Measurements from ENCODE around the gene S100A7. TPM values are rescaled to one million over a fixed set of nuclear protein-coding genes. Genes with fewer than 3 reads are reported as not detected.

The S100A7 gene
- total and polyA plus RNA-seq, 2 of the 8 experiments (the other 6 are each of a cell fraction or from before 2014, with no cell fraction given): not detected

GRCh38 chr1:153430561-153430960 is 29.9 kb downstream of the S100A7 start:
- H2BK120ac ChIP-seq (replicated peaks; ENCODE audit: low read depth, low read length): no peak overlapping the region
- DNase-seq (ENCODE audit: low read depth in 1 of 2, low spot score in 2 of 2) (peak in 1 of 2 experiments; percentile 40), FAIRE-seq (no peak)
- H4K5ac ChIP-seq (ENCODE audit: insufficient read length, low read depth, low read length): no peak overlapping the region
- no peak overlapping the region for H3K27ac ChIP-seq (ENCODE audit: low read depth, low read length)
- no peak overlapping the region for H3K4me3 ChIP-seq (ENCODE audit: extremely low read depth in 1 of 4, insufficient read depth in 2 of 4, low read depth in 3 of 4, low read length in 4 of 4)
- no peak overlapping the region for H4K91ac ChIP-seq (replicated peaks; ENCODE audit: insufficient read length, low read length)
- no peaks in the 10 kb centered on the region; a peak in 2 of 7 replicates for H3K4me1 ChIP-seq (replicated peaks in 1 of 4; ENCODE audit: control insufficient read depth in 3 of 4, insufficient read depth in 4 of 4, low read length in 3 of 4)
- H2BK12ac ChIP-seq (ENCODE audit: low read depth, low read length): no peak overlapping the region
- H3K36me3 ChIP-seq (ENCODE audit: control insufficient read depth in 2 of 4, insufficient read depth in 4 of 4, low read length in 3 of 4): no peaks in the 10 kb centered on the region
- H3K9me3 ChIP-seq (ENCODE audit: insufficient read depth in 2 of 2, low read depth in 1 of 2, low read length in 1 of 2): no peaks in the 10 kb centered on the region
- WGBS, 2 experiments (ENCODE audit: extremely low coverage in 1 of 2, insufficient coverage in 1 of 2, insufficient read length in 1 of 2, insufficient replicate concordance in 2 of 2, low coverage in 1 of 2, low lambda C conversion rate in 2 of 2, missing lambda C conversion rate in 1 of 2): 88% methylated on average over 3 of the region's 3 CpGs; no CpG with 5 or more reads in 1 of the 2 experiments
- H3K23me2 ChIP-seq (ENCODE audit: low read depth, low read length): no peaks in the 10 kb centered on the region; the same call in 1 of the 2 replicates
- no peak overlapping the region for H2BK5ac ChIP-seq (ENCODE audit: low read depth, low read length)
- peaks cover 0 to 7% of the 10 kb centered on the region in 2 experiments for H4K20me1 ChIP-seq (replicated peaks in 1 of 2; ENCODE audit: control insufficient read depth in 1 of 2, insufficient read depth in 2 of 2, low read length in 2 of 2)
- no peak overlapping the region for H2BK15ac ChIP-seq (ENCODE audit: low read length)
- CTCF ChIA-PET (ENCODE audit: partially characterized antibody): interaction anchor here (0.6 to 3.0 kb wide), 9 partner anchors 8 to 77 kb away, joined by 3 to 19 read pairs (median 5); no protein-coding TSS in a partner anchor
- POLR2A ChIA-PET (ENCODE audit: partially characterized antibody): no interaction called here
- H3K18ac ChIP-seq (ENCODE audit: extremely low read depth, low read length): no peak overlapping the region
- no peak overlapping the region for H3K9ac ChIP-seq (replicated peaks in 1 of 4; ENCODE audit: extremely low read depth in 1 of 4, low read depth in 3 of 4, low read length in 3 of 4)
- no peaks in the 10 kb centered on the region for H3K27me3 ChIP-seq (replicated peaks in 1 of 4; ENCODE audit: control insufficient read depth in 3 of 4, extremely low read depth in 1 of 4, insufficient read depth in 3 of 4, low read length in 3 of 4)
- H3K4ac ChIP-seq (replicated peaks; ENCODE audit: insufficient read length, low read depth, low read length): no peak overlapping the region
- H3K79me2 ChIP-seq (ENCODE audit: control insufficient read depth in 1 of 2, insufficient read depth in 2 of 2, low read length in 2 of 2): no peaks in the 10 kb centered on the region
- no peak for TF ChIP-seq HDAC2 (IDR thresholded peaks at IDR 0.05; ENCODE audit: borderline replicate concordance in 1 of 2, low read depth in 2 of 2, low read length in 2 of 2)
- no peak for TF ChIP-seq SIN3A (conservative IDR thresholded peaks at IDR 0.05 in 1 of 2, IDR thresholded peaks at IDR 0.05 in 1 of 2; ENCODE audit: low read depth in 1 of 2, low read length in 2 of 2)
- no peak for TF ChIP-seq NRF1 (IDR thresholded peaks at IDR 0.05; ENCODE audit: low read depth, low read length)
- TF ChIP-seq TEAD4 (IDR thresholded peaks at IDR 0.05; ENCODE audit: low read depth, low read length): no peak
- H3K79me1 ChIP-seq (ENCODE audit: low read depth, low read length): no peaks in the 10 kb centered on the region
- H3K56ac ChIP-seq (replicated peaks; ENCODE audit: insufficient read length, low read depth, low read length): no peak overlapping the region
- H3K23ac ChIP-seq (ENCODE audit: insufficient read length): no peak overlapping the region
- no peak overlapping the region for H4K8ac ChIP-seq (ENCODE audit: extremely low read depth, insufficient read depth, low read length)
- H2AFZ ChIP-seq (ENCODE audit: low read length): no peak overlapping the region
- no peak overlapping the region for H3K14ac ChIP-seq (ENCODE audit: insufficient read length)
- H3K4me2 ChIP-seq (ENCODE audit: insufficient read depth in 1 of 2, low read depth in 2 of 2, low read length in 2 of 2): no peak overlapping the region
- no peak overlapping the region for H2AK5ac ChIP-seq (ENCODE audit: low read depth, low read length)
- H2BK20ac ChIP-seq (ENCODE audit: low read length): no peak overlapping the region

Measured in H1 (cell line).